HepG2 (cell line): ENCODE measurements around the gene COL25A1. TPM values are rescaled to one million over a fixed set of nuclear protein-coding genes. Genes with fewer than 3 reads are reported as not detected.

Experiments used
- ATAC-seq: fragments of 200-7000 bp; cut with Tn5 transposase; 3 replicates; pipeline ENCODE4 v1.9.1; 2020; ENCODE audit warnings: mild to moderate bottlenecking, moderate library complexity
- BruUV-seq: library from RNA; stranded (reverse); fragments of 400-500 nt; replicated peaks from 2 replicates; lab custom pipeline; 2021; lab: Mats Ljungman, UMichigan
- CTCF ChIA-PET: fragments of 300-600 bp; formaldehyde crosslinking; extraction: SDS; loops from one replicate; lab custom pipeline; 2021; ENCODE audit warnings: low total read pairs, inconsistent platforms, low intra/inter-chr PET ratio; lab: Yijun Ruan, JAX
- POLR2A ChIA-PET: fragments of 350-600 bp; sonication (Branson Sonifier 250); formaldehyde crosslinking; loops from one replicate; lab custom pipeline; 2020; ENCODE audit warnings: antibody characterized with exemption, inconsistent platforms; lab: Yijun Ruan, JAX
- DNase-seq: peaks from one replicate; pipeline ENCODE4 v3.0.0-alpha.2; 2015; ENCODE audit warnings: low spot score
- FAIRE-seq: peaks from 3 replicates; lab custom pipeline; 2011; peaks lifted over from hg19 to GRCh38; lab: Jason Lieb, UNC
- H2AFZ ChIP-seq: one replicate; pipeline ENCODE4 v1.6.1; 2011; ENCODE audit warnings: low read length, inconsistent platforms
- H3K27ac ChIP-seq: fragments of 300-600 bp; 3 replicates; pipeline ENCODE4 v1.8.0; 2011; ENCODE audit warnings: mixed run types, mild to moderate bottlenecking, mixed read lengths, low read length, inconsistent platforms; ENCODE audit not compliant: insufficient read depth; ENCODE audit errors: extremely low read length
- H3K27me3 ChIP-seq, 2 experiments: fragments of 200-600 bp in 1 of 2; 2 replicates in 1 of 2; 3 replicates in 1 of 2; pipeline versions ENCODE4 v1.6.0 to v1.8.0; 2011; ENCODE audit warnings: low read length in 2 of 2, mild to moderate bottlenecking in 2 of 2, moderate library complexity in 2 of 2, inconsistent platforms in 1 of 2; ENCODE audit not compliant: insufficient read depth in 2 of 2, control insufficient read depth in 1 of 2
- H3K36me3 ChIP-seq, 2 experiments: fragments of 200-600 bp in 1 of 2; replicated peaks in 1 of 2; 2 replicates in 1 of 2; 3 replicates in 1 of 2; pipeline versions ENCODE4 v1.5.1 to v1.8.0; 2011; ENCODE audit warnings: low read length in 2 of 2, inconsistent platforms in 1 of 2; ENCODE audit not compliant: insufficient read depth in 2 of 2, control insufficient read depth in 1 of 2
- H3K4me1 ChIP-seq: 2 replicates; pipeline ENCODE4 v1.5.1; 2012; ENCODE audit warnings: low read length, inconsistent platforms; ENCODE audit not compliant: insufficient read depth
- H3K4me2 ChIP-seq: 2 replicates; pipeline ENCODE4 v1.6.0; 2011; ENCODE audit warnings: low read depth, low read length, inconsistent platforms
- H3K4me3 ChIP-seq, 3 experiments: fragments of 200-600 bp in 1 of 3; sonication (generic), shearing (Covaris generic) in 1 of 3; replicated peaks in 1 of 3; 2 replicates each; pipeline ENCODE4 v1.5.1; 2011 to 2016; ENCODE audit warnings: low read length in 3 of 3, inconsistent platforms in 2 of 3, low read depth in 2 of 3, mild to moderate bottlenecking in 2 of 3, control low read depth in 1 of 3, mixed read lengths in 1 of 3; ENCODE audit not compliant: insufficient read depth in 1 of 3
- H3K79me2 ChIP-seq: one replicate; pipeline ENCODE4 v1.6.1; 2011; ENCODE audit warnings: low read length, inconsistent platforms; ENCODE audit not compliant: insufficient read depth
- H3K9ac ChIP-seq: 2 replicates; pipeline ENCODE4 v1.6.0; 2011; ENCODE audit warnings: mild to moderate bottlenecking, low read depth, low read length, inconsistent platforms; ENCODE audit not compliant: insufficient read depth
- H3K9me3 ChIP-seq: 2 replicates; pipeline ENCODE4 v1.5.1; 2012; ENCODE audit warnings: mild to moderate bottlenecking, low read length
- H4K20me1 ChIP-seq: 2 replicates; pipeline ENCODE4 v1.6.0; 2011; ENCODE audit warnings: inconsistent platforms, mild to moderate bottlenecking, low read length, moderate library complexity; ENCODE audit not compliant: insufficient read depth
- ARNTL ChIP-seq: sonication (generic); formaldehyde crosslinking; IDR thresholded peaks from 2 replicates; pipeline ENCODE4 v1.4.0; 2020; ENCODE audit warnings: mild to moderate bottlenecking, missing genetic modification reagents
- IRX3 ChIP-seq: sonication (generic); formaldehyde crosslinking; IDR thresholded peaks from 2 replicates; pipeline ENCODE4 v1.8.1; 2023; ENCODE audit warnings: mild to moderate bottlenecking, low read depth, missing genetic modification reagents, borderline replicate concordance
- MAFK ChIP-seq, 2 experiments: IDR thresholded peaks in 1 of 2; conservative IDR thresholded peaks in 1 of 2; 2 replicates each; pipeline ENCODE4 v1.6.1; 2011; ENCODE audit warnings: improper control_type of control experiment in 2 of 2, low read length in 2 of 2
- MEF2D ChIP-seq: sonication (generic); formaldehyde crosslinking; IDR thresholded peaks from 2 replicates; pipeline ENCODE4 v1.5.1; 2020; ENCODE audit warnings: mild to moderate bottlenecking, missing genetic modification reagents
- MTA3 ChIP-seq: sonication (generic); formaldehyde crosslinking; IDR thresholded peaks from 2 replicates; pipeline ENCODE4 v1.4.0; 2020; ENCODE audit warnings: missing genetic modification reagents
- NCOA5 ChIP-seq: sonication (generic); formaldehyde crosslinking; IDR thresholded peaks from 2 replicates; pipeline ENCODE4 v1.4.0; 2020; ENCODE audit warnings: missing genetic modification reagents
- NR3C1 ChIP-seq: sonication (generic); formaldehyde crosslinking; IDR thresholded peaks from 2 replicates; pipeline ENCODE4 v1.4.0; 2020; ENCODE audit warnings: missing genetic modification reagents
- SRF ChIP-seq: IDR thresholded peaks from 2 replicates; pipeline ENCODE4 v1.6.1; 2011; ENCODE audit warnings: mild to moderate bottlenecking, low read depth, low read length, moderate library complexity
- XBP1 ChIP-seq: sonication (generic); formaldehyde crosslinking; IDR thresholded peaks from 2 replicates; pipeline ENCODE4 v1.5.0; 2020; ENCODE audit warnings: missing genetic modification reagents
- ZBTB38 ChIP-seq: sonication (generic); formaldehyde crosslinking; IDR thresholded peaks from 2 replicates; pipeline ENCODE4 v1.5.1; 2020; ENCODE audit warnings: mild to moderate bottlenecking, missing genetic modification reagents
- ZNF431 ChIP-seq: sonication (generic); formaldehyde crosslinking; IDR thresholded peaks from 2 replicates; pipeline ENCODE4 v1.9.0; 2022; ENCODE audit warnings: missing genetic modification reagents, low read depth, mild to moderate bottlenecking, borderline replicate concordance
- ZNF451 ChIP-seq: sonication (generic); formaldehyde crosslinking; IDR thresholded peaks from 2 replicates; pipeline ENCODE4 v1.5.0; 2020; ENCODE audit warnings: mild to moderate bottlenecking, missing genetic modification reagents
- ZNF543 ChIP-seq: sonication (generic); formaldehyde crosslinking; IDR thresholded peaks from 2 replicates; pipeline ENCODE4 v1.4.0; 2020; ENCODE audit warnings: mild to moderate bottlenecking, missing genetic modification reagents
- ZNF879 ChIP-seq: sonication (generic); formaldehyde crosslinking; IDR thresholded peaks from 2 replicates; pipeline ENCODE4 v1.8.1; 2023; ENCODE audit warnings: missing genetic modification reagents
- WGBS: methylation state at CpG from one replicate; pipeline ENCODE4 v1.1.6; 2017; ENCODE audit warnings: low lambda C conversion rate; 5-methylcytosine and 5-hydroxymethylcytosine counted together
- in situ Hi-C: cut with HindIII; loops from 2 replicates; pipeline ENCODE4 v1.10.0; 2017; ENCODE audit warnings: low pct_unique_long_range_greater_than_20kb; ENCODE audit not compliant: extremely low pct_ligation_motif_present
- intact Hi-C: fragments of 100-400 bp; cut with micrococcal nuclease; formaldehyde crosslinking; loops from one replicate; pipeline ENCODE4 v1.10.0; 2022; ENCODE audit not compliant: unreplicated experiment
- polyA plus RNA-seq, 8 experiments: library from polyadenylated mRNA; depleted of rRNA in 3 of 8; stranded (reverse) in 7 of 8; unstranded in 1 of 8; fragments of >200 nt; fragmentation: Illumina TruSeq in 4 of 8; extraction: Trizol in 4 of 8; gene quantifications; 2 replicates each; pipeline versions ENCODE4 v1.2.1 to v1.2.3, GENCODE V29; 2011 to 2016; ENCODE audit warnings: low read depth in 4 of 8, missing spikeins in 1 of 8, mixed read lengths in 1 of 8; ENCODE audit not compliant: insufficient read depth in 1 of 8
- total RNA-seq, 5 experiments: library from RNA; depleted of rRNA; stranded (reverse); fragments of >200 nt; fragmentation: Illumina TruSeq; extraction: Trizol; gene quantifications; 2 replicates each; pipeline ENCODE4 v1.2.3, GENCODE V29; 2016; ENCODE audit warnings: low read depth in 1 of 5
- TF ChIP-seq, protein P1 (sequence below): fragments of 450-650 bp; IDR thresholded peaks from 2 replicates; pipeline ENCODE4 v1.6.1; 2017; ENCODE audit warnings: mild to moderate bottlenecking
- TF ChIP-seq, protein P2 (sequence below): sonication (generic); IDR thresholded peaks from 2 replicates; pipeline ENCODE4 v1.6.1; 2016; ENCODE audit warnings: low read depth, borderline replicate concordance
- TF ChIP-seq, protein P3 (sequence below): IDR thresholded peaks from 2 replicates; pipeline ENCODE4 v1.6.1; 2016
- TF ChIP-seq, protein P4 (sequence below): sonication (generic); formaldehyde crosslinking; IDR thresholded peaks from 2 replicates; pipeline ENCODE4 v1.4.0; 2020; ENCODE audit warnings: missing genetic modification reagents

COL25A1 gene
- total and polyA plus RNA-seq, 2 of the 13 experiments (the other 11 are each of a cell fraction or from before 2014, with no cell fraction given) = not detected

DNA sequence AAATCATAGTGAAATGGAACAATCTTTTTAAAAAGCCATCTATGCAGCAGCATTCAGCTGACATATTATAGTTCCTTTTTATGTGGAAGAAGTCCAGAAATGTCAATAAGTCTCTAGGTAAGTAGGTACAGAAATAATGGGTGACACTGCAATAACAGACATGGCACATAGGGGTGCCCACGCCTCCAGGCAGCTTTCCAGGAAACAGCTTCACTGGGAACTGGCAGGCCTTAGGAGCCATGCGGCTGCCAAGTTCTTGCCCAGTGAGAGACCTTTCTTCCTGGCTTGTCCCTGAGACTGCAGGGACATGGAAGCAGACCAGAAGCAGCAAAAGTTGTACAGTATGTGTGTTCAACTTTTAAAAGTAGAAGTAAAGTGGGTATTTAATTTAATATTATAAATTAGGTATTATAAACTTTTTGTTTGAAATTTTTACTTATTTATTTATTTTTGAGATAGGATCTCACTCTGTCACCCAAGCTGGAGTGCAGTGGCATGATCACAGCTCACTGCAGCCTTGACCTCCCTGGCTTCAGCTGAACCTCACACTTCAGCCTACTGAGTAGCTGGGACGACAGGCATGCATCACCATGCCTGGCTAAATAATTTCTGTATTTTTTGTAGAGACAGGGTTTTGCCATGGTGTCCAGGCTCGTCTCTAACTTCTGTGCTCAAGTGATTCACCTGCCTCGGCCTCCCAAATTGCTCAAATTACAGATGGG, 527.5 kb downstream of the COL25A1 start (continued):
- TF ChIP-seq, protein P1, sequence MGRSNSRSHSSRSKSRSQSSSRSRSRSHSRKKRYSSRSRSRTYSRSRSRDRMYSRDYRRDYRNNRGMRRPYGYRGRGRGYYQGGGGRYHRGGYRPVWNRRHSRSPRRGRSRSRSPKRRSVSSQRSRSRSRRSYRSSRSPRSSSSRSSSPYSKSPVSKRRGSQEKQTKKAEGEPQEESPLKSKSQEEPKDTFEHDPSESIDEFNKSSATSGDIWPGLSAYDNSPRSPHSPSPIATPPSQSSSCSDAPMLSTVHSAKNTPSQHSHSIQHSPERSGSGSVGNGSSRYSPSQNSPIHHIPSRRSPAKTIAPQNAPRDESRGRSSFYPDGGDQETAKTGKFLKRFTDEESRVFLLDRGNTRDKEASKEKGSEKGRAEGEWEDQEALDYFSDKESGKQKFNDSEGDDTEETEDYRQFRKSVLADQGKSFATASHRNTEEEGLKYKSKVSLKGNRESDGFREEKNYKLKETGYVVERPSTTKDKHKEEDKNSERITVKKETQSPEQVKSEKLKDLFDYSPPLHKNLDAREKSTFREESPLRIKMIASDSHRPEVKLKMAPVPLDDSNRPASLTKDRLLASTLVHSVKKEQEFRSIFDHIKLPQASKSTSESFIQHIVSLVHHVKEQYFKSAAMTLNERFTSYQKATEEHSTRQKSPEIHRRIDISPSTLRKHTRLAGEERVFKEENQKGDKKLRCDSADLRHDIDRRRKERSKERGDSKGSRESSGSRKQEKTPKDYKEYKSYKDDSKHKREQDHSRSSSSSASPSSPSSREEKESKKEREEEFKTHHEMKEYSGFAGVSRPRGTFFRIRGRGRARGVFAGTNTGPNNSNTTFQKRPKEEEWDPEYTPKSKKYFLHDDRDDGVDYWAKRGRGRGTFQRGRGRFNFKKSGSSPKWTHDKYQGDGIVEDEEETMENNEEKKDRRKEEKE = no peak

DNA sequence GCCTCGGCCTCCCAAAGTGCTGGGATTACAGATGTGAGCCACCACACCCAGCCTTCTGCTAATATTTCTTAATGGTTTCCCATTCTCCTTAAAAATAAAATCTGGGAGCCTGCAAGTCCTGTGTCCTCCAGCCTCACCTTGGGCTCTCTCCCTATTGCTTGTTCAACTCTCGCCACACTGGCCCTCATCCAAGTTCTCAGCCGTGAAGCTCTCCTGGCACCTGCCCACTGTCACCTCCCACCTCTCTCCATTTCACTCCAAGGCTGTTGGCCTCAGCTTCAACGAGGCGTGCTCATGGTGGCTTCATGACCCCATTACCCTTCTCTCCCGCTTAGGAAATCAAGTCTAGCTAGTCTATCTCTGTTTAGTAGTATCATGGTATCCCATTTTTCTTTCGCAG, 530.1 kb downstream of the COL25A1 start:
- DNase-seq (no peak), ATAC-seq (no peak), FAIRE-seq (no peak)
- 36% methylated on average over 7 of the region's 7 CpGs for WGBS
- POLR2A ChIA-PET = no interaction called here
- in situ Hi-C loops (no loop called here), intact Hi-C loops (no loop called here)
- Histone ChIP-seq H4K20me1 (no peaks in the 10 kb centered on the region), H3K4me1 (no peaks in the 10 kb centered on the region), H3K9me3 (no peaks in the 10 kb centered on the region), H3K27me3 (no peaks in the 10 kb centered on the region), H3K36me3 (no peaks in the 10 kb centered on the region), H3K27ac (no peak overlapping the region), H3K4me2 (no peak overlapping the region), H3K4me3 (no peak overlapping the region), H2AFZ (no peak overlapping the region), H3K9ac (no peak overlapping the region), H3K79me2 (no peaks in the 10 kb centered on the region)
- no TSS peak for BruUV-seq
- CTCF ChIA-PET = no interaction called here
- TF ChIP-seq ZNF543 (no peak), IRX3 (CRISPR knock-in tag) (no peak), MEF2D (CRISPR knock-in tag) (no peak), ZNF431 (CRISPR knock-in tag) (no peak), SRF (no peak), ARNTL (CRISPR knock-in tag) (no peak), MAFK (conservative IDR thresholded peaks at IDR 0.05 in 1 of 2, IDR thresholded peaks at IDR 0.05 in 1 of 2; ENCODE audit: low read length in 2 of 2) (no peak), MTA3 (CRISPR knock-in tag) (no peak), NR3C1 (CRISPR knock-in tag) (no peak), NCOA5 (CRISPR knock-in tag) (no peak), ZBTB38 (no peak), ZNF879 (no peak), XBP1 (CRISPR knock-in tag) (no peak), ZNF451 (no peak)
- TF ChIP-seq, protein P2, sequence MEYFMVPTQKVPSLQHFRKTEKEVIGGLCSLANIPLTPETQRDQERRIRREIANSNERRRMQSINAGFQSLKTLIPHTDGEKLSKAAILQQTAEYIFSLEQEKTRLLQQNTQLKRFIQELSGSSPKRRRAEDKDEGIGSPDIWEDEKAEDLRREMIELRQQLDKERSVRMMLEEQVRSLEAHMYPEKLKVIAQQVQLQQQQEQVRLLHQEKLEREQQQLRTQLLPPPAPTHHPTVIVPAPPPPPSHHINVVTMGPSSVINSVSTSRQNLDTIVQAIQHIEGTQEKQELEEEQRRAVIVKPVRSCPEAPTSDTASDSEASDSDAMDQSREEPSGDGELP = no peak
- TF ChIP-seq, protein P3, sequence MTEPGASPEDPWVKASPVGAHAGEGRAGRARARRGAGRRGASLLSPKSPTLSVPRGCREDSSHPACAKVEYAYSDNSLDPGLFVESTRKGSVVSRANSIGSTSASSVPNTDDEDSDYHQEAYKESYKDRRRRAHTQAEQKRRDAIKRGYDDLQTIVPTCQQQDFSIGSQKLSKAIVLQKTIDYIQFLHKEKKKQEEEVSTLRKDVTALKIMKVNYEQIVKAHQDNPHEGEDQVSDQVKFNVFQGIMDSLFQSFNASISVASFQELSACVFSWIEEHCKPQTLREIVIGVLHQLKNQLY (CRISPR knock-in tag) = no peak
- TF ChIP-seq, protein P4, sequence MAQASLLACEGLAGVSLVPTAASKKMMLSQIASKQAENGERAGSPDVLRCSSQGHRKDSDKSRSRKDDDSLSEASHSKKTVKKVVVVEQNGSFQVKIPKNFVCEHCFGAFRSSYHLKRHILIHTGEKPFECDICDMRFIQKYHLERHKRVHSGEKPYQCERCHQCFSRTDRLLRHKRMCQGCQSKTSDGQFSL (CRISPR knock-in tag) = no peak
